Activated CD4-positive, CD25-positive, alpha-beta regulatory T cell (primary cell): ENCODE measurements around the gene TMUB2.

Experiments used
- DNase-seq, 4 experiments: peaks; one replicate each; lab custom pipeline; 2025; lab: John Stamatoyannopoulos, UW

The TMUB2 gene

DNA sequence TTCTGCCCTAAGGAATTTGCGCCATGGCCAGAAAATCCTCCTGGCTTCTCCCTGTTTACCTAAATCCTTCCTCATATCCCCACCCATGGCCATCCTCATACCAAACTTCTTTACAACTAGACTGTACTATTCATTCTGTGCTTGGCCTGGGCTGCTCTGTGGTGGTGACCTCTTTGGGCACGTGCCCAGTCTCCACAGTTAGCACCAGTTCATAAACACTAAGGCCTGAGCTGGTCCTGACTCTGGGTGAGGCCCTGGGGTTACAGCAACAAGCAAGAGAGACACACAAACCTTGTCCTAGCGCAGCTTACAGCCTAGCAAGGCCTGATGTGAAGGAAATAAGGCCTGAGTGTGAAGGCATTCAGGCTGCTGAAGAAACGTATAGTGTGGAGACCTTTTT lies 16.0 kb downstream of the TMUB2 start:
- DNase-seq: no peak

DNA sequence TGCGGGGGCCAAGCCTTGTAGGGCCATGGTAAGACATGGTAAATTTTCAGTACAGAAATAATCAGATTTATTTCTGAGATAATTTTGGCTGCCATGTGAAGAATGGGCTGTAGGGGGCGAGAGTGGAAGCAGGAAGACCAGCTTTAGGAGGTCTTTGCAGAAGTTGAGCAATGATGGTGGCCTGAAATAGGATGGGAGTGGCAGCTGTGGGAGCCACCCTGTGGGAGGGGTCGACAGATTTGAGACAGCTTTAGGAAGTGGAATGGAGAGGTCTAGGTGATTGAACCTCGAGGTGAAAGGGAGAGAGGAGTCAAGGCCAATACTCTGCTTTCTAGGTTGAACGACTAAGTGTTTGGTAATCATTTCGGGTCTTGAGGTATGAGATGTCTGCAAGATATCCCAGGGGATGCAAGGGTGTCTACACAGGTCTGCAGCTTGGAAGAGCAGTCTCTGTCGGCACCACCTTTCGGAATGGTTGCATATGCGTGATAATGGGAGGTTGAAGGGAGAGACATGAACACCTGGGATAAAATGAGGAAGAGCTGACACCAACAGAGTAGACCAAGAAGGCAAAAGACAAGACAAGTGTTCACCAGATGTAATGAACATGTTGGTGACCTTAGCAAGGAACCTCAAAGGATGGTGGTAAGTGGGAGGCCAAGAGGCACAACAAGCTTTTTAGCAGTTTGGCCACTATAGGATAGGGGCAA lies 17.1 kb downstream of the TMUB2 start:
- DNase-seq: peak in 1 of 4 experiments; percentile 12

DNA sequence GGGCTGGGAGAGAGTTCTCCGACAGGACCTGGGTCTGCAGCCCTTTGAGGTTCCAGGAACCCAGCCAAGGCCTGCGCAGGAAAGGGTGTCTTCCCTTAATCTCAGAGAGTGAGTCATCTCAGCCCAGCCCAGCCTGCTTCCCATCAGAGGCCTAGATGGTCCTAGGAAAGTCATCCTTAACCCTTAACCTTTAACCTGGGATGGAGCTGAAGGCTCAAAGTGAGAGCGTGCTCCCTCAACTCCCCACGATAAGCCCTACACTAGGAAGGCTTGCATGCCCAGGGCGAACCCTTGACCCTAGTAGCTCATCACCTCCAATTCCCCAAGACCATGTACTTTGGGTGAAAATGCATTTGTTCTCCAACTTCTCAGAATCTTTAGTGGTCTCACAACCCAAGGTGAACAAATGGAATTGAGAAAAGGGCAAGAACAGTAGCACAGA lies 17.7 kb downstream of the TMUB2 start:
- DNase-seq: no peak

DNA sequence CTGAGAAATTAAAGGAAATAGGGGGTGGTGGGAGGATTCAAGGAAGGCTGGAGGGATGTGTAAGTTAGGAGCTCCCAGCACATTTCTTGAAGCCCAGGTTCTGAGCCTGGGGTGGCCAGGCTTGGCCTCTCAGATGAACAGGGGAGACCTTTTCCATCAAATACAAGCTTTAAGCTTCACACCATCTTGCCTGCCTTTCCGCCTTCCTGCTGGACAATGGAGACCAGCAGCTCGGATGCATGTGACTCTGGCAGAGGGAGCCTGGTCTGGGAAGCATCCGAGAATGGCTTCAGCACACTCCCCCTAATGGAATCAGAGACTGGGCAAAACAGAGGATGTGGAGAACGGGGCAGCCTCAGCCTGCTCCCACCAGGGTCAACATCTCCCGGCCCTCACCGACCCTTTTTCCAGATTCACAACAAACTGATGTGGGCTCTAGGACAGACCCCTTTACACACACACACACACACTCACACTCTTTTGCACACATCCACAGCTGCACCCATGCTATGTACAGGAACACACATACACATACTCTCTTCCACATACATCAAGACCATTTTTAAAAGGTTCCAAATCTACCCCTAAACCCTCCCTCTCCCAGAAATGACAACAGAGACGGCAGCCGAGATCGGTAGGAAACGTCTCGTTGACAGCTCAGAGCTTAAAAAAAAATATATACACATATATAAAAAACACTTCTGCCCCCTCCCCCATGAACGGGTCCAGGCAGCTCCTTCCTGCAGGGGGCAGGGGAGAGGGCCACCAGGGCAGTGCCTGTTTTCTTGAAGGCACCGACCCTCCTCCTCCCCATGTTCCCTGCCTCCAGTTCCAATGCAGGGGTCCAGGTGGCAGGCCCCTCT lies 19.4 kb downstream of the TMUB2 start:
- no peak for DNase-seq

DNA sequence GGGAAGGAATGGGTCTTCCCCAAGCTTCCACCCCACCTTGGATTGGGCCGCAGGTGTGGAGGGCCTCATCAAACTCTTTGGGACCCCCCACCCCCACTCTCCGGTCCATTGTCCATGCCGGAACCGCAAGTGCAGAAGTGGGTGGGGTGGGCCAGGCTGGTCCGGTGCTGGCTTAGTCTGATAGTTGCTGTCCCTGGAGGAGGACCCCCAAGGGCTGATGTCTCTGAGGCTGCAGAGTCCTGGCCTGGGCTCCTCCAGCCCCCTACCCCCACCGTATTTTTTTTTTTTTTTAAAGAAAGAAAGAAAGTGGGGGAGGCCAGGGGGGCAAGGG lies 20.0 kb downstream of the TMUB2 start:
- no peak for DNase-seq

DNA sequence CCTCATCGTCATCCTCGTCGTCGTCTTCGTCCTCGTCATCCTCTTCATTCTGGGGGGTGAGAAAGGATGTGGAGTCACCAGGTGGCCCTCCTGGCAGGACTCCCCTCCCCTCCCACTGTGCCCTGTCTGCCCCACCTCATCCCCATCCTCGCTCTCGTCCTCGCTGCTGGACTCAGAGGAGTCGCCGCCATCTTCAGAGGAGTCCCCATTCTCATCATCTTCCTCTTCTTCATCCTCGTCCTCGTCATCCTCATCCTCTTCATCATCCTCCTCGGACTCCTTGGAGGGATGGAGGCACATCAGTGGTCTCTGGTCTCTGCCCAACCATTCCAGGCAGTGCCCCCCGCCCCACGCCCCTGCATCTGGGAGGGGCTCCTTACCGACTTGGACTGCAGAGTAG lies 20.5 kb downstream of the TMUB2 start:
- no peak for DNase-seq

DNA sequence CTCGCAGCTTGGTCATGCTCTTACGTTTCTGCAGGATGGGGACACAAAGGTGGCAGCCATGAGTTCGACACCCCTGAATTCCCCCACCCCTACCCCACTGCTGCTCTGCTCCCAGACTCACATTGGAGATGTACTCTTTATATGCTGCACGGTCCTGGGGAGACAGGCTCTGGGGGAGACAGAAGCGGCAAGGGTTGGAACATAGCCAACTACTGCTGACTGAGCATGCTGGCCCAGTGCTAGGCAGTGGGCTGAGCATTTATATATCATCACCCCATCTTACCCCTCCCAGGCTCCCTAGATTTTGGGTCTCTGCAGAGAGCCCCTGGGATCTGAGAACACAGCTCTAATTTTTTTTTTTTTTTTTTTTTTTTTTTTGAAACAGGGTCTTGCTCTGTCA lies 21.0 kb downstream of the TMUB2 start:
- no peak for DNase-seq

DNA sequence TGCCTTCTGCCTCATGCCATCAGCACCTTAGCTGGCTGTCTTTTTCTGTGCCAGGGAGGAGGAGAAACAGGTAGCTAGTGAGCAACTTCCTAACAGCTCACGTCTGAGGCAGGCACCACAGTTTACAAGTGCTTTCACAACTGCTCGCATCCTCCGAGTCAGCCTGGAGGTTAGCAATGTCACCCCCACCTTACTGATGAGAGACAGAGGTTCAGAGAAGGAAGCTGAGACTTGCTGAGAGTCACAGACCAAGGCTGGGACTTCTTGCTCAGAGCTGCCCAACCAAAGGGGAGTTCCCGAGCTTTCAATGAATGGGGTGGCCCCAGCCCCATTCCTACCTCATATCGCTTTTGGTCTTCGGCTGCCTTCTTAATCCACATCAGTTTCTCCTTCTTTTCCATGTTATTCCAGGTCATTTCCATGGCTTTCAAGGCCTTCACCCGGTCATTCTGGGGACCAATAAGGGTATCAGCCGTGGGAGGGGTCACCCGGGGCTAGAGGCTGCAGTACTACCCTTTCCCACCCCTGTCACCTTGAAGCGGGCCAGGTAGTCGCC lies 23.1 kb downstream of the TMUB2 start:
- DNase-seq: no peak

DNA sequence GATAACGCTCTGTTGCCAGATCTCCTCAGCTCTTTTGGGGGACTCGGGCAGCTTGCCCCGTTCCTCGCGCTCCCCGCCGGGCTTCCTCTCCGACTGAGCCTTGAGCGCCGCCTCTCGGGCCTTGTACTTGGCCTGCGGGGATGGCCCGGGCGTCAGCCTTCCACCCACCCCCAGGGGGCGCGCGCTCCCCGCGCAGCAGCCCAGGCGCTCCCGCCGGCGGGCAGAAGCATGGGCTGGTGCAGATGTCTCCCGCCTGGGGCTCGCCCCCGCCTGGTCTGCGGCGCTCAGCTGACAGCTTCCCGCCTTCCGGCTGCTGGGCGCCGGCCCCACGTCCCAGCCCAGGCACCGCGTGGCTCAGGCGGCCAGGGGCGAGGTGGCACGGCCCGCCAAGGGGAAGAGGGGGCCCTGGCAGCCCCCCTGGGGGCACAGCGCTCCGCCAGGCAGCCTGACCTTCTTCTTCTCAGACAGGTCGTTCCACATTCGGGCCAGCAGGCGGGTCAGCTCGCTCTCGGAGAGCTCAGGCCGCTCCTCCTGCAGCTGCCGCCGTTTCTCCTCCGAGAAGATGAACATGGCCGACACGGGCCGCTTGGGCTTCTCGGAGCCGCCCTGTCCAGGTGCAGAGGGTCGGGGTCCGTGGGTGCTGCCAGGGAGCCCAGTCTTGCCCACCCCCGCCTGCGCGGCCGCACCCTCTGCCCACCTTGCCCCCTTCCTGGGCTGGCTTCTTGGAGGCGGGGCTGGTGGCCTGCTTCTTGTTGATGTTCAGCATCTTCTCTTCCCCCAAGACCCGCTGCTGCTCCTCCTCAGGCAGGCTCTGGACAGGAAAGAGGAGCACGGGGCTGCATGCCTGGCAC lies 23.8 kb downstream of the TMUB2 start:
- DNase-seq: peak; percentile 82 to 92 (median 84)

DNA sequence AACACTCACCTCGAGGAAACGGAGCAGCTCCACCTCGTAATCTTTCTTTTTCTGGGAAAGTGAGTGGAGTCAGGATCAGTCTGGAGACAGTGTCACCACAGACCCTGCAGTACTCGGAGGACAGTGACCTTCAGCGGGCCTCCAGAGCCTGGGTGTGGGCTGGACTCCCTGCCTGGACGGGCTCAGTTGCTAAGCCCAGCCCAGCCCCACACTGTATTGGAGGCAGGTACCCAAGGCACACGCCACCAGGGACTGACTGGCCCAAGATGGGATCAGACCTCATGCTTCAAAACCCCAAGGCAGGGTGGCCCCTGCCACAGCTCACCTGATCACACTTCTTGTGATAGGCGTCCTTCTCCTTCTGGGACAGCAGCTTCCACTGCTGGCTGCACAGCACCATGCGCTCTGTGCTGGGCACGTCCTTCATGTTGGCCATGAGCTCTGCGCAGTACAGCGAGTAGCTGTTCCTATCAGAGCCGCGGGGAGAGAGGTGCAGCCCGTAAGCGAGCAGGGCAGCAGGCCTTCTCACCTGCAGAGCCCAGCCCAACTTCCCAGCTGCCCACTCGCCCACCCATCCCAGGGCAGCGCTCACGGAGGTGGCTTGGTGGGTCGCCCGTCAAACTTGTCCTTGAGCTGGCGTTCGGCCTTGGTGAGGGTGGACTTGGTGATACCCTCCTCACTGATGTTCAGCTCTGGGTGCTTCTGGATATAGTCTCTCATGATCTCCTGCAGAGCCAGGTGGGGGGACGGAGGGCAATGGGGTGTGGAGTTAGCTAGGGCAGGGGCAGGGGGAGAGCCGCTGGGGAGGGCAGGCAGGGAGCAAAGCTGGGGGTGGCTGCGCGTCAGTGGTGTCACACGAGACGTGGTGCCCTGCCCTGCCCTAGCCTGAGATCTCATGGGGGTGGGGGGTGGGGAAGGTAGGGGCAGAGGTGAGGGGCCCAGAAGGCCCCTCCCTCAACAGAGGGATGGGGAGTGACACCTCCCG lies 24.8 kb downstream of the TMUB2 start:
- no peak for DNase-seq

DNA sequence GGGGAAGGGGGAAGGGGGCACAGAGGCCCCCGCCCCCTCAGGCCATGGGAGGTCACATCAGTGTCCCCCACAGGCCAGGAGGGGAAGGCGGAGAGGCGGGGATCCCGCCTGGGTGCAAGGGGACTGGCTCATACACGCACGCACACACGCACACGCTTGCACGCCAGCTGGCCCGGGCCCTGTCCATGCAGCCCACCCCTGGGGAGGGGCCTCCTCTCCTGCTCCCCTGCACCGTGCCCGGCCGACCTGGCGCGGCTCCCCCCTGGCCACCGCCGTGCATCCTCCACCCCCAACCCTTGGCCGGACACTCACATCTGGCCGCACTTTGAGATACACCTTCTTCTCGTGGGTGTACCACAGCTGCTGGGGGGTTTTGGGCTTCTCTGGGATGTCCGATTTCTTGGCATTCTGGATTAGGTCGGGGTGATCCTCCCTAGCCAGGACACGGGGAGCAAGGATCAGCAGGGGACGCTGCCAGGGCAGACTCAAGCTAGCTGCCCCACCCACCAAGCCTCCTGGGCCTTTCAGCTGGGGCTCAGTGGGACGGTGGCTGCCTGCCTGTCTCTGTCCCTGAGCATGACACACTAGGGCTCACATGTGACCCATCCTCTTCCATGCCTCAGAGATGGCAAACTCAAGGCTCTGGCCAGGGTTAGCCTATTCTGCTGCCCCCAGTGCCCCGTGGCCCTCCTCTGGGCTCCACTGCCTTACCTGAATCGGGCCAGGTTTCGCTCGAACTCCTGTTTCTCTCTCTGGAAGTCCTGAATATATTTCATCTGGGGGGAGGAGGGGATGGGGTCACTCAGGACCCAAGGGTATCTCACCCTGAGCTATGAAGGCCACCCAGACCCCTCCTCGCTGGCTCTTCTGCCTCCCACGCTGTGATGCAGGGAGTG lies 26.0 kb downstream of the TMUB2 start:
- no peak for DNase-seq

DNA sequence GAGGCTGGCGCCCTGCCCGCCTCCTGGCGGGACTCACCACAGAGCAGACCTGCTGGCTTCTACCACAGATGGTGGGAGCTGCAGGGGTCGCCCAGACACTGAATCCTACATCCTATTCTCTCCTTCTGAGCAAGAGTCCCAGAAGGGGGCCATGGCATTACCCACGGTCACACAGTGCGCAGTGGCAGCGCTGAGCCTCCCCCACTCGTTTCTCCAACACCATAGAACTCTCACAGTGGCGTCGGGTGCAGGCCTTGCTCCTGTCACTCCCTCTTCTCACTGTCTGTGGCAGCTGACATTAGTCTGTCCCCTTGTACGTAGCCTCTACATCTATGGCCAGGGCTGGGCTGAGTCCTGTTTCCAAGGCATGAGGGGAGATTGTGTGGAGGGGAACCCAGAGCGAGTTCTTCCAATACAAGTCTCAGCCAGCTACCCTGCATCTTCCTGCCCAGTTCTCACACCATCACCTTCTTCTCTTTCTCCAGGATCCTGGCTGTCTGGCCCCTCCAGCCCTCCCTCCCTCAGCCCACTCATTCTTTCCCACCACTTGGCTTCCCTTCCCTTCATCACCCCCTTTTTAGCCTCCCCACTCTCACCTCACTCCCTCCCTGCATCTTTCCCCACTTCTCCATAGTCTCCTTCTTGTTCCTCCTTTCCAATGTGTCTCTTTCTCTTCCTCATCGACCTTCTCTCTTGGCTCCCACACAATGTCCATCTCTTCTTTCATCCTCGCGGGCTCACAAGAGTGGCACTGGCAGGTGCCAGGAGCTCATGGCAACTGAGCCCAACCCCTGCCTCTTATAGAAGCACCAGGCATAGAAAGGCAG lies 26.8 kb downstream of the TMUB2 start:
- DNase-seq: no peak

DNA sequence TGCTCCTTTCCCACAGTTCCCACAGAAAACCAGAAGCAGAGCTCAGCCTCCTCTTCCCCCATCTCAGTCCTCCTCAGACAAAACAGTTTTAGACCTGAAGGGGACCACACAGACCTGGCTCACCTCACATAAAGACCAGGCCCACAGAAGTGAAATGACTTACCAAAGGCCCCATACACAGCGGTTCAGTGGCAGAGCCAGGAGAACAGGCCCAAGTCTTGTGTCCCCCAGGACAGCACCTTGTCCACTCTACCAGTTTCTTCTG lies 27.4 kb downstream of the TMUB2 start:
- no peak for DNase-seq

DNA sequence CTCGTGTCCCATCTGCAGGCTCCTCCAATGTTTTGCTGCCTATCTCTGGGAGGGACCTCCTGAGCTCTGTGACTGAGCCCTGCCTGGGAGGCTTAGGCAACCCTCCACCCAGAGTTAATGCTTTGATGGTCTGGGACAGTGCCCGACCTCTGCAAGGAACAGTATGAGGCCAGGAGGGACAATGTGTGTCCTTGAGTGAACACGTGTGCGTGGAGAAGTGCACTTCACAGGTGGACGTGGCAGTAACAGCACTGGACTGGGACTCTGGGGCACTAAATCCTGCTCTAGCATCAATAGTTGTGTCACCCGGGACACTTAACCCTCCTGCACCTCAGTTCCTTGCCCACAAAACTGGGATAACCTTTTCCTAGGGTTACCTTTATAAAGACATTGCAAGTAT lies 28.1 kb downstream of the TMUB2 start:
- DNase-seq: no peak

DNA sequence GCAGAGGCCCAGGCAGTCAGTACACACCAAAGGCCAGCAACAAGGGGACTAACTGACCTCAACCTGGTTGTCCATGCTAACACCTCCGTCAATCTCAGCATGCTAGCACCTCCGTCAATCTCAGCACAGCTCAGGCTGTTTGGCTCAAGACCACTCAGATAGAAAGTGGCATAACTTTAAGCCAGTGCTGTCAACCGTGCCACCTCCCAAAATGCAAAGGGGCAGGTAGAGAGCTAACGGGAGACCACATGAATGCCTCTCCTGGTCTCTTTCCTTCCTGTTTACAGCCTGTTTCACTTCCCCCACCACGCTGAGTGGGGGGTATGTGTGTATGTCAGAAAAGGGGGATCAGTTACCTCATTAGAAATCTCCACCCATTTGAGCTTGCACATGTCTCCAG lies 29.4 kb downstream of the TMUB2 start:
- no peak for DNase-seq

DNA sequence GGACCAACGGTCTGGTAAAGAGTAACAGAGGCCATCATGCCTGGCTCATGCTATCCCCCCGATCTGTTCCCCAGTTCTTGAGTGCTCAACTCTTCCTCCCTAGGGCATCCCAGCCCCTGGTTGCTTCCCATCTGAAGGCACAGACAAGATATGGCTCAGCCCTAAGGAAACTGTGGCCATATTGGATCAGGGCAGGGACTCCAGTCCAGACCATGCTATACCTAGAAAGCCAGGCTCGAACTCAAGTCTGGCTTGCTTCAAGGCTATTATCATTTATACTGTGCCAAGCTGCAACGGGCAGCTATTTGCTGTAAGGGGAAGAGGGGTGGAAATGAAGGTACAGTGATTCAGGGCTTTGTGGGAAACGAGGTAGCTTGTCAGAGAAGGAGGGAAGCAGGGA lies 29.9 kb downstream of the TMUB2 start:
- DNase-seq: no peak

DNA sequence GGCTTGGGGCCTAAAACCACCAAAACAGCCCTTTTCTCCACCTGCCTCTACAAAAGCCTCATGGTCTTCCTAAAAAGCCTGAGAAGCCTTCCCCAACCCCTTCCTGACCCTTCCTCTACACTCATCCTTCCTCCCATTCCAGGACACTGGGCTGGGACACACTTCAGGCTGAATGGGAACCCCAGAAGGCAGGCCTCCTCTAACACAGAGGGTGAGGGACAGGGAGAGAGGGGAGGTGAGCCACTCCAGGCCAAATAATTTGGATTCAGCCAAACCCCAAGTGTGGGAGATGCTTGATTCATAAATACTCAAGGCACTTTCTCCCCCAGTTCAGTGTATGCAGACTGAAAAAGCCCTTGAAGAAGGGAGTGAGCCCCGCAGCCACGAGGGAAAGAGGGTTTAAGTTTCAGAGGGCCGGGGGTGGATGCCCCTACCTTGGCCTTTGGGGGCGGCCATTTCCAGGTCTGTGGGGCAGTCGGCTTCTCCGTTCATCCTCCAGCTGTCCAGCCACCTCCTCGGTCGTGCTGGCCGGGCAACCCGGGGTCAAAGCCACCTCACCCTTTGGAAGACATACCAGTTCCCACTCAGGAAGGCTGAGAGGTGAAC lies 31.1 kb downstream of the TMUB2 start:
- no peak for DNase-seq

DNA sequence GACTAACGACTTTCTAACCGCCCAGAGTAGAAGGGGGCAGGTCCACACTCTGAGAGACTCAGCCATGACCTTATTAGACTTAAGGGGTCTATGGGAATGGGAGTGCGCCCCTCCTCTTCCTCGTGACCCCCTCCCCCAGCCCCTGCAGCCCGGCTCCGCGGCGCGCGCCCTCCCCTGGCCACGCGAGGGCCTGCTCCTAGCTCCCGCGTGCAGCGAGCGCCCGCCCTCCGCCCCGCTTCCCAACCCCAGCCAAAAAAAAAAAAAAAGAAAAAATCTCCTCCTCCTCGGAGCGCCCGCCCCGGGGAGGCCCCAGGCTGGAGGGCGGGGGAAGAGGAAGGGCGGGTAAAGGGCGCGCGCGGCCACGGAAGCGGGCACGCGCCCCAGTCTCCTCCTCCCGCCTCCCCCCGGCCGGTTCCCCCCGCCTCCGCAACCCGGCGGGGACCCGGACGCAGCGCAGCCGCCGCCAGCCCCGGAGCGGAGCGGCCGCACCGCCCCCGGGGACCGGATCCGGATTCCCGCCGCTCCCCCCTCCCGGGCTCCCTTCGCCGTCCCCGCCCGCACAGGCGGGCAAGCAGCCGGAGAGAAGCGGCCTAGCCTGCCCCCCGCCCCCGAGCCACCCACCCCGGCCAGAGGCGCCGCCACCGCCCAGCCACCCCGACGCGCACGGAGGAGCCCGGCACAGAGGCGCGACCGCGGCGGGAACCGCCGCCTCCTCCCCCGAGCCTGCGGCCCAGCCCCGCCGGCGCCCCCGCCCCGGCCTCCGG lies 31.8 kb downstream of the TMUB2 start:
- DNase-seq: peak; percentile 62 to 84 (median 74)
